GM21529 (cell line): ENCODE measurements around the gene USP9X.
"Not testable (repeated sequence)": the region's sequence is repeated elsewhere in the genome, so short reads cannot be mapped to it uniquely, and the experiment has no call there.

Experiments
- ATAC-seq: cut with Tn5 transposase; IDR thresholded peaks from one replicate; pipeline ENCODE4 v1.9.1; 2021; ENCODE audit not compliant: unreplicated experiment

Gene USP9X

DNA sequence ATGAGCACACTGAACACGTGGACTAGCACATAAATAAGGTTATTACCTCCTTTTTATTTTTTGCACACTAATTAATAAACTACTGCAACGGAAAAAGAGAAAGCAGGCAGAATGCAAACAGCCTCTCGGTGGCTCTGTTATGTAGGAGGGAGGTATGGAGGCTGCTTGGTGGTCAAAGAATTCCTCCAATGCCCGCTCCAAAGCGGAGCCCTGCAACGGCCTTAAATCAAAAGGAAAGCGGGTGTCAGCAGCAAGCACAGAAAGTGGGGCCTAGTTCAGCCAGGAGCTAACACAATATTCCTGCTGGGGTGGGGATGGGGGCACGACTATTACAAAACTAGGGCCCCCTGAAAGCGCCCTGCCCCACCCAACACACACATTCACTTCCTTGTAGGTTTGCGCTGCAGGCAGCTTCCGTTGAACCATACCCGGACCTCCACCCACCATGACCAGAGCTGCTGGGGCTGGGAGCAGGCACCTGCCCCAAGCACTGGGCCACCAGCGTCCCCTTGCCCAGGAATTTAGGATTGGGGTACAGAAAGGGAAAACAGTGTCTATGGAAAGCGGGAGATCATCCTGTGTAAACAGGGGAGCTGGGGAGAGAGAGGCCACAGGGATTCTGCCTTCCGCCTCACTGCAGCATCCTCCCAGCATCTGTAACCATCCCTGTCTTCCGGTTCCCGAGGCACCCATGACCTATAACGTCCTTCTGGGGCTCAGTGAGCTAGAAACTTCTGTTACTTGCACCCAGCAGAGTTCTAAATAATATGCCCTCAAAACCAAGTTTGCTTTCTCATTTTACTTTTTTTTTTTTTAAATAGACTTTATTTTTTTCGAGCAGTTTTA lies 191.6 kb downstream of the USP9X start:
- no peak for ATAC-seq

DNA sequence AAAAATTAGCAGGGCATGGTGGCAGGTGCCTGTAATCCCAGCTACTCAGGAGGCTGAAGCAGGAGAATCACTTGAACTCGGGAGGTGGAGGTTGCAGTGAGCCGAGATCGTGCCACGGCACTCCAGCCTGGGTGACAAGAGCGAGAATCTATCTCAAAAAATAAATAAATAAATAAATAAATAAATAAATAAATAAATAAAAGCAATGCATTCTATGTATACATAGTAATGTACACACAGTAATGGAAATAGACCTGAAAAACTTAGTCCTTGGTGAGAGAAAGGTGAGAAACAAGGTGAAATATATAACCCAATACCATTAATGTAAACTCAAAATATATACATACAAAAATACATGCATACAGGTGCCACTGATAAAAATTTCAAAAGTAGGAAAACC lies 197.1 kb downstream of the USP9X start:
- not testable (repeated sequence) for ATAC-seq

DNA sequence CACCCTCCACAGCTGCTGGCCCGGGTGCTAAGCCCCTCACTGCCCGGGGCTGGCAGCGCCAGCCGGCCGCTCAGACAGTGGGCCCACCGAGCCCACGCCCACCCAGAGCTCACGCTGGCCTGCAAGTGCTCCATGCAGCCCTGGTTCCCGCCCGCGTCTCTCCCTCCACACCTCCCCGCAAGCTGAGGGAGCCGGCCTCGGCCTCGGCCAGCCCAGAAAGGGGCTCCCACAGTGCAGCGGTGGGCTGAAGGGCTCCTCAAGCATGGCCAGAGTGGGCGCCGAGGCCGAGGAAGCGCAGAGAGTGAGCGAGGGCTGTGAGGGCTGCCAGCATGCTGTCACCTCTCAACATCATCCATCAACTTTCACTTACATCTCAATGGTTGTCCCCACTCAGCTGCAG lies 200.7 kb downstream of the USP9X start:
- not testable (repeated sequence) for ATAC-seq
